HL-60/S4 treated with retinoic acid at 250 ng/mL for 4 days and 3 days (cell line): ENCODE data around the gene PXK.

Experiments used
- in situ Hi-C: fragments of 300-500 bp; cut with MboI; formaldehyde crosslinking; loops from 2 replicates; pipeline ENCODE4 v1.7.0; 2022; ENCODE audit warnings: low sequenced_read_pairs

Gene PXK

DNA sequence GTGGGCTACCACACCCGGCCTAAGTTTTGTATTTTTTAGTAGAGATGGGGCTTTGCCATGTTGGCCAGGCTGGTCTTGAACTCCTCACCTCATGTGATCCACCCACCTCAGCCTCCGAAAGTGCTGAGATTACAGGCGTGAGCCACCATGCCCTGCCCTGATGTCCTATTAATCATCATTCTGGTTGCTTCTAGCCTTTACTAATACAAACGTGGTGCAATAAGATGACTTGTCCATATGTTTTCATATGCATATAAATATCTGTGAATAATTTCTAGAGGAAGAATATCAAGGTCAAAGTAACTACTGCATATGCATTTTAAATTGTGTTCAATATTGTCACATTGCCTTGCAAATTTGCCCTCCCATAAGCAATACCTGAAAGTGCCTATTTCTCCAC is 126.5 kb downstream of the PXK start:
- in situ Hi-C loops, result no loop called here

DNA sequence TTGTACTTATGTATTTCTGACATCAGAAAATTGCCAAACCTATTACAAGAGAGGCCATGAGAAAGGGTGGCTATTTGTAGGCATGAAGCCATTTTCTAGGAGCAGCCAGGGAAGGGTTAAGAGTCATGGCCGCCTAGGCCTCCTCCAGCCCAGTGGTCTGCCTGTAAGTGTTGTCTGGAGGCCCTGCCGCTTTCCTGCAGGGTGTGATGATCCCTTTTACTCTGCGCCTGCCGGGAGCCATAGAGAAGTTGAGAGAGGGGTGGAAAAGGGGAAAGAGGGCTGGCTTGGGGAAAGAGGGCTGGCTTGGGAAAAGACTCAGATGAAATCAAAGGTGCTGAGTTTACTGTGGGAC is 130.1 kb downstream of the PXK start:
- in situ Hi-C loops, result no loop called here

- in situ Hi-C loops, result no loop called here
Measured at GRCh38 chr3:58463181-58463941, 130.7 kb downstream of the PXK start.

DNA sequence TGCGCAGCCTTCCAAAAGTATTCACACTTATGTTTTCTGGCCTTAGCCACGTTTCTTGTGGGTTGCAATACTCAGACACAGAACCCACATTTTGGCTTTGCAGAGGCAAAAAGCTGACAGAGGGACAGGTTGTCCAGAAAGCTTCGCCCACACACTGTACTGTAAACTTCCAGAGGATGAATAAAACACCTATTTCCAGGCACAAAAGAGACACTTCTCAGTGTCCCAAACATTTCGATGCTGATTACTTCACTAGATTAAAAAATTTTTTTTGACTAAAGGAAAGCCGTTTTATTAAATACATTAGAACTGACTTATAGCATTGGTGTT is 131.2 kb downstream of the PXK start:
- in situ Hi-C loops, result no loop called here

DNA sequence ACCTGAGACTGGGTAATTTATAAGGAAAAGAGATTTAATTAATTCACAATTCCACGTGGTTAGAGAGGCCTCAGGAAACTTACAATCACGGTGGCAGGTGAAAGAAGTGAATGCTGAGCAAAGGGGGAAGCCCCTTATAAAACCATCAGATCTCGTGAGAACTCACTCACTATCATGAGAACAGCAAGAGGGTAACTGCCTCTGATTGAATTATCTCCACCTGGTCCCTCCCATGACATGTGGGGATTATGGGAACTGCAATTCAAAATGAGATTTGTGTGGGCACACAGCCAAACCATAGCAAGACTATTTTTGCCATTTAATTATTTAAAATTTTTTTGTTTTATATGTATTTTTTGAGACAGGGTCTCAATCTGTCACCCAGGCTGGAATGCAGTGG is 132.2 kb downstream of the PXK start:
- in situ Hi-C loops, result no loop called here

DNA sequence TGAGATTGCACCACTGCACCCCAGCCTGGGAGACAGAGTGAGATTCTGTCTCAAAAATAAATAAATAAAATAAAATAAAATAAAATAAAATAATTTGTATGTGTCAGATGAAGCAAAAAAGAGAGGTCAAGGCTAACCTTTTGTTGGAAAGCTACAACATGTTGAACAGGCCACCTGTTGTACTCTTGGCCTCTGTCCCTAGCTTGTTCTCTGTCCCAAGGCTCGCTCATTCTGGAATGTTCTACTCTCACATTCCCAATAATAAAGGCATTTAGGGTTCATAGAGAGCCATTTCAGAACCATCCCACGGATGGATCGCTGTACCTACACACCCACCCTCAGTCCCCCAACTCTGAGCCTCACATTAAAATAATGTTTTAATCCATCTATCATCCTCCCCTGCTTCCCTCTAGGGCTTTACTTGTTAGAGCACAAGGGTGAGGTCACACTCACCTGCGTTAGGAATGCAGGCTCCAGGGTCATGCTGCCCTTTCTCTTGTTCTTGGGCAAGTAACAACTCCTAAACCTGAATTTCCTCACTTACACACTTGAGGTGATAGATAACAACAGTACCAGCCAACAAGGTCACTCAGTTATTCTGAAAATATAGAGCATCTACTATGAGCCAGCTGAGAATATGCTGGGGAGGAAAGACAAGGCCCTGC is 134.3 kb downstream of the PXK start:
- in situ Hi-C loops, result no loop called here

GRCh38 chr3:58469096-58469495 is 136.4 kb downstream of the PXK start:
- in situ Hi-C loops, result no loop called here

DNA sequence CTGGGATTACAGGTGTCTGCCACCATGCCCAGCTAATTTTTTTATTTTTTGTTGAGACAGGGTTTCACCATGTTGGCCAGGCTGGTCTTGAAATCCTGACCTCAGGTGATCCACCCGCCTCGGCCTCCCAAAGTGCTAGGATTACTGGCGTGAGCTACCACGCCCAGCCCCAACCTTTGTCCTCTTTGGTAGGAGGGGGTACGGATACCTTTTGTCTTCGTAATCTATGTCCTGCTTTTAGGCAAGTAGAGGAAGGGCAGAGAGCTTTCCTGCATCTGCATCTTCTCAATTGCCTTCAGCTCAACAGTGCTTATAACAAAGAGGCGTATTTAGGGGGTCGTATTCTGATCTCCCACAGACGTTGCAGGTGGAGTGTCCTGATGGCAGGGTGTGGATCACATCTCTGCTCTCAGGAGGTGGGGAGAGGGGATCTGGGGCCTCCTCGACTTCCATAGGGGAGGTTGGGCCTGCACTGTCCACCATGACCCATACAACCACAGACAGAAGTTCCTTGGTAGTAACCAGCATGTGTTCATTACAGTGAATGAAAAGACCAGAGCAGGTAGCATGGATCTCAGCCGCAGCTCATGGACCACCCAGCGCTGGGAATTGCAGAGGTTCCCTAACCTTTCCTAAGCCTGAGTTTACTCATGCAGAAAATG is 137.8 kb downstream of the PXK start:
- in situ Hi-C loops, result no loop called here

DNA sequence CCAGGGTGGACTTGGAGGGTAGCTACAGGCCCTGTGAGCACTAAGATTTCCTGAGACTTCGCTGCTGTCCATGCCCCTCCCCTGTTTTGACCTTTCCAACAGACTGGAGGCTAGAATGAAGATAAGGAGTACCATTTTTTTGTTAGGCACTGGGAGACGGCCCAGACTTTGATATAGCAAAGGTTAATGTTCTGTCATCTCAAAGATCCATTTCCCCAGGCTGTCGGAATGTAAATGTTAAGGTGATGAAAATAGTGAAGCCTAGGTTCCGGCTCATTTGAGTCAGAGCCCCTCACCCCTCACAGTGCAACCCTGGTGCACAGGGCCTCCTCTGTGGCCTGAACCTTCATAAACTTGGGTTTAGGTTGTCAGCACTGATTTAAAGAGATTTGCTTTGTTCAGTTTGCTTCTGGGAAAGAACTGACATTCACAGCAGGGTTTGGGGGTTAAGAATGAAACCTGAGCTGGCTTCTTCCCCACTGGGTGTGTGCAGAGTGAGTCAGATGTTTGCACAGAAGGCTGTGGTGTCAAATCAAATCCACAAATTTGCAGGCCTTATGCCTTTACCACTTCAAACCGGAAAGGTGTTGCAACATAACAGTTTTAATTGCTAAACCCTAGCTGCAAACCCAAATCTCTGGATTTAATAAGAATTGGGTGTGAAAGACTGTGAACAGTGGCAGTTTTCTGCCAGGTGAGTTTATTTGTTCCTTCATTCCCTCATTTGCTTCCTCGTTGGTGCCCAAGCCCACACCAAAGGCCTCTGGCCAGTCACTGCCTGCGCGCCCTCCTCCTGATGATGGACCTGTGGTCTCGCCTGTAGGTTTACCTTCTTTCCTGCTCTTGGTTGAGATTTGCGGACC is 138.6 kb downstream of the PXK start:
- in situ Hi-C loops, result no loop called here

DNA sequence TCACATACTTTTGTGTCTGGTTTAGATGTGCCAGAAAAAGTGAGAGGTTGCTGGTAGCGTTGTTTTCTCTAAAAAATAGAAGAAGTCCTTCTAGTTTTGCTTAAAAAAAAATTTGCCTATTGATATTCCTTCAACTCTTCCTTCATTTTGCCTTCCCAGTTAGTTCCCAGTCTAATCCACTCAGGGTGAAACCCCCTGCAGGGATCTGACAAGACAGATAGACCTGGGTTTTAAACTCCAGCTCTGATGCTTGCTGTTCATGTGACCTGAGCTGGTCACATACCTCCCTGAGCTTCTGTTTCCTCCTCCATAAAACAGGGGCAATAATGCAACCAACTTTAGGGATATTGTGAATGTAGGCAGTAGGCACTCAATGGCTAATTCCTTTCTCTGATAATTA is 140.6 kb downstream of the PXK start:
- in situ Hi-C loops, result no loop called here

DNA sequence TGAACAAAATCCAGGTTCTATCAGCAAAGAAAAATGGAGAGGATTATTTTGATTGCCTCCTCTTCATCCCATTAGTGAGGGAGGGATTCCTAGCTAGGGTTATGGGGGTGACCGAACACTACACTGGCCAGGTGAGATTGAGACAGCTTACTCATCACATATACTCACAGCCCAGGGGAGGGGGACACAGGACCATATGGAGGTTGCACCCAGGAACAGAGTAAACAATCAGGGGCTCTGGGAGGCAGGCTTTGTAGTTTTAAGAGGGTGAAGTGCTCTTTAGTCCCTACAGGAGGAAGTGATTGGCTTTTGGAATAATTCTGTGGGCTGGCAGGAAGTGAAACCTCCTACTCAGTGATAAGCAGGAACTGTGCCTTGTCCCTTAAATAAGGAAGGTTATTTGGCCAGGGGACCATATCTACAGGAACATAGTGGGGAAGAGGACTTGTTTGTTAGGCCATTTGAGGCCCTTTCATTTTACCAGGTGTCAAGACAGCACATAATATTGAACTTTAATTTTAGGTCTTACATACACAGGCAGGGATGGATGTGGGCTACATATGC is 141.7 kb downstream of the PXK start:
- in situ Hi-C loops, result no loop called here

- in situ Hi-C loops, result no loop called here
Measured at GRCh38 chr3:58474967-58475578, 142.4 kb downstream of the PXK start.
